ENCODE results near the gene PTPRM. TPM values are rescaled to one million over a fixed set of nuclear protein-coding genes. Genes with fewer than 3 reads are reported as not detected.

PTPRM gene
- total RNA-seq, 1 experiment from 2014 or later, result 14.5 TPM

GRCh38 chr18:7758764-7759163 lies 191.6 kb downstream of the PTPRM start:
- intact Hi-C loops (cut with micrococcal nuclease), result no loop called here
- no peak overlapping the region for H3K4me3 ChIP-seq (replicated peaks in 1 of 2; ENCODE audit: low read depth in 1 of 2, low read length in 2 of 2)
- no TSS peak for BruUV-seq (replicated peaks)

GRCh38 chr18:7760967-7761948 lies 194.1 kb downstream of the PTPRM start:
- Histone ChIP-seq H4K20me1 (ENCODE audit: insufficient read depth) (no peaks in the 10 kb centered on the region), H3K27ac (ENCODE audit: low read depth, low read length) (no peak overlapping the region), H3K4me3 (replicated peaks in 1 of 2; ENCODE audit: low read depth in 1 of 2, low read length in 2 of 2) (no peak overlapping the region), H3K27me3 (ENCODE audit: insufficient read depth, low read length) (peaks cover 39% of the 10 kb centered on the region), H3K9me3 (ENCODE audit: control insufficient read depth in 1 of 2, insufficient read depth in 1 of 2, low read depth in 1 of 2, low read length in 2 of 2) (no peaks in the 10 kb centered on the region), H3K79me2 (ENCODE audit: insufficient read depth, low read length) (no peaks in the 10 kb centered on the region), H2AFZ (ENCODE audit: low read depth, low read length, poor library complexity, severe bottlenecking) (no peak overlapping the region), H3K4me2 (ENCODE audit: low read length) (no peak overlapping the region), H3K4me1 (ENCODE audit: control insufficient read depth in 1 of 2, insufficient read depth in 2 of 2, low read length in 2 of 2) (no peaks in the 10 kb centered on the region), H3K9me2 (ENCODE audit: insufficient read depth) (no peaks in the 10 kb centered on the region), H3K9ac (ENCODE audit: low read length) (no peak overlapping the region), H3K36me3 (ENCODE audit: control insufficient read depth in 1 of 2, insufficient read depth in 2 of 2, low read length in 2 of 2) (no peaks in the 10 kb centered on the region)
- BruUV-seq (replicated peaks), result no TSS peak
- intact Hi-C loops (cut with micrococcal nuclease), result no loop called here
- no peak for ATAC-seq
- no peak for TF ChIP-seq ZNF274 (IDR thresholded peaks at IDR 0.05; ENCODE audit: low read depth, low read length)
- no peak for TF ChIP-seq SP1 (IDR thresholded peaks at IDR 0.05; ENCODE audit: low read depth)
- TF ChIP-seq ZFX (IDR thresholded peaks at IDR 0.05), result no peak
- TF ChIP-seq YY1 (IDR thresholded peaks at IDR 0.05; ENCODE audit: extremely low read depth, insufficient replicate concordance, low read depth, low read length), result no peak
- TF ChIP-seq ATF3 (IDR thresholded peaks at IDR 0.05), result no peak
- TF ChIP-seq MAX (IDR thresholded peaks at IDR 0.05), result no peak
- TF ChIP-seq JUND (IDR thresholded peaks at IDR 0.05), result no peak
- ChIA-PET POLR2A (no interaction called here), RAD21 (ENCODE audit: low non-redundant PET in 1 of 2, low total read pairs in 2 of 2, uncharacterized antibody in 2 of 2, unreplicated experiment in 2 of 2) (no interaction called here), CTCF (no interaction called here)
- DNase-seq (ENCODE audit: low read depth, low spot score), result no peak

More at GRCh38 chr18:7758764-7759163, 191.6 kb downstream of the PTPRM start:
- Histone ChIP-seq H4K20me1 (ENCODE audit: insufficient read depth) (no peaks in the 10 kb centered on the region), H3K36me3 (ENCODE audit: control insufficient read depth in 1 of 2, insufficient read depth in 2 of 2, low read length in 2 of 2) (no peaks in the 10 kb centered on the region), H3K9ac (ENCODE audit: low read length) (no peak overlapping the region), H3K4me2 (ENCODE audit: low read length) (no peak overlapping the region), H3K4me1 (ENCODE audit: control insufficient read depth in 1 of 2, insufficient read depth in 2 of 2, low read length in 2 of 2) (no peaks in the 10 kb centered on the region), H3K27ac (ENCODE audit: low read depth, low read length) (no peak overlapping the region), H3K79me2 (ENCODE audit: insufficient read depth, low read length) (no peaks in the 10 kb centered on the region), H3K9me2 (ENCODE audit: insufficient read depth) (no peaks in the 10 kb centered on the region), H2AFZ (ENCODE audit: low read depth, low read length, poor library complexity, severe bottlenecking) (no peak overlapping the region), H3K9me3 (ENCODE audit: control insufficient read depth in 1 of 2, insufficient read depth in 1 of 2, low read depth in 1 of 2, low read length in 2 of 2) (no peaks in the 10 kb centered on the region), H3K27me3 (ENCODE audit: insufficient read depth, low read length) (peaks cover 22% of the 10 kb centered on the region)
- POLR2A ChIA-PET, result no interaction called here
- CTCF ChIA-PET, result no interaction called here
- no peak for DNase-seq (ENCODE audit: low read depth, low spot score)
- TF ChIP-seq ELF1 (IDR thresholded peaks at IDR 0.05; ENCODE audit: borderline replicate concordance, low read depth), result no peak
- no peak for TF ChIP-seq POLR2AphosphoS5 (IDR thresholded peaks at IDR 0.05; ENCODE audit: low read depth, low read length)
- no peak for TF ChIP-seq SIN3A (IDR thresholded peaks at IDR 0.05; ENCODE audit: low read depth)
- TF ChIP-seq CBX3 (IDR thresholded peaks at IDR 0.05; ENCODE audit: low read depth), result no peak
- no peak for ATAC-seq
- RAD21 ChIA-PET (ENCODE audit: low non-redundant PET in 1 of 2, low total read pairs in 2 of 2, uncharacterized antibody in 2 of 2, unreplicated experiment in 2 of 2), result no interaction called here

Data from HCT116 (cell line).